PFSK-1 (cell line): ENCODE results near the gene TTC4.

ENCODE experiments used
- REST ChIP-seq, 2 experiments: IDR thresholded peaks; 2 replicates each; pipeline versions ENCODE4 v1.6.1 to v1.8.0; 2011 to 2012; ENCODE audit warnings: low read depth in 2 of 2, low read length in 2 of 2, control low read depth in 1 of 2, inconsistent platforms in 1 of 2, mild to moderate bottlenecking in 1 of 2, moderate library complexity in 1 of 2; ENCODE audit not compliant: insufficient read depth in 1 of 2
- TAF1 ChIP-seq: IDR thresholded peaks from 2 replicates; pipeline ENCODE4 v1.6.1; 2012; ENCODE audit warnings: low read length, control low read depth, borderline replicate concordance; ENCODE audit not compliant: insufficient read depth

- TF ChIP-seq REST (IDR thresholded peaks at IDR 0.05; ENCODE audit: insufficient read depth in 1 of 2, low read depth in 2 of 2, low read length in 2 of 2) (no peak), TAF1 (no peak)
Measured at GRCh38 chr1:54711536-54711935, 4.1 kb upstream of the TTC4 start.
